GM12878 (cell line): Measurements from ENCODE around the gene NAALADL2. TPM values are rescaled to one million over a fixed set of nuclear protein-coding genes. Genes with fewer than 3 reads are reported as not detected.

Experiments used
- ATAC-seq: fragments of 200-7000 bp; cut with Tn5 transposase; 3 replicates; pipeline ENCODE4 v1.9.1; 2020; ENCODE audit warnings: mild to moderate bottlenecking, moderate library complexity
- BruUV-seq: library from RNA; stranded (reverse); fragments of 400-500 nt; replicated peaks from 2 replicates; lab custom pipeline; 2021; lab: Mats Ljungman, UMichigan
- CTCF ChIA-PET: fragments of 300-600 bp; sonication (Branson Sonifier 250); formaldehyde crosslinking; extraction: SDS; loops from one replicate; lab custom pipeline; 2021; ENCODE audit warnings: inconsistent platforms; lab: Yijun Ruan, JAX
- POLR2A ChIA-PET: fragments of 350-600 bp; formaldehyde crosslinking; extraction: SDS; loops from one replicate; lab custom pipeline; 2021; ENCODE audit warnings: inconsistent platforms; lab: Charles Lee
- RAD21 ChIA-PET: fragments of 300-600 bp; sonication (Branson Sonifier 250); formaldehyde crosslinking; loops from one replicate; lab custom pipeline; 2023; ENCODE audit warnings: antibody characterized with exemption; ENCODE audit not compliant: unreplicated experiment; lab: Charles Lee
- SMC1A ChIA-PET: fragments of 300-600 bp; sonication (Branson Sonifier 250); formaldehyde crosslinking; loops from one replicate; lab custom pipeline; 2023; ENCODE audit not compliant: unreplicated experiment, uncharacterized antibody; lab: Charles Lee
- DNase-seq: peaks from one replicate; pipeline ENCODE4 v3.0.0-alpha.2; 2011; ENCODE audit warnings: low read depth, low spot score
- FAIRE-seq: peaks from 3 replicates; lab custom pipeline; 2011; peaks lifted over from hg19 to GRCh38; lab: Jason Lieb, UNC
- H2AFZ ChIP-seq: 2 replicates; pipeline ENCODE4 v1.6.0; 2011; ENCODE audit warnings: low read depth, low read length, control low read depth; ENCODE audit not compliant: control insufficient read depth
- H3K27ac ChIP-seq: 2 replicates; pipeline ENCODE4 v1.5.1; 2011; ENCODE audit warnings: control low read depth; ENCODE audit not compliant: control insufficient read depth, insufficient read depth
- H3K27me3 ChIP-seq, 2 experiments: replicated peaks in 1 of 2; 2 replicates each; pipeline versions ENCODE4 v1.6.0 to v1.6.1; 2011; ENCODE audit warnings: low read length in 1 of 2; ENCODE audit not compliant: control insufficient read depth in 2 of 2, insufficient read depth in 2 of 2
- H3K36me3 ChIP-seq, 2 experiments: 2 replicates each; pipeline ENCODE4 v1.5.1; 2011; ENCODE audit warnings: low read length in 1 of 2; ENCODE audit not compliant: control insufficient read depth in 2 of 2, insufficient read depth in 2 of 2
- H3K4me1 ChIP-seq: 2 replicates; pipeline ENCODE4 v1.6.1; 2011; ENCODE audit warnings: mild to moderate bottlenecking, low read length, moderate library complexity, mixed read lengths; ENCODE audit not compliant: control insufficient read depth, insufficient read depth
- H3K4me2 ChIP-seq: 2 replicates; pipeline ENCODE4 v1.6.0; 2011; ENCODE audit warnings: control low read depth; ENCODE audit not compliant: control insufficient read depth, insufficient read depth
- H3K4me3 ChIP-seq: fragments of 200-600 bp; sonication (generic); 2 replicates; pipeline ENCODE4 v1.5.1; 2016
- H3K79me2 ChIP-seq: 2 replicates; pipeline ENCODE4 v1.6.0; 2011; ENCODE audit warnings: low read length; ENCODE audit not compliant: control insufficient read depth, insufficient read depth
- H3K9ac ChIP-seq: 2 replicates; pipeline ENCODE4 v1.8.0; 2011; ENCODE audit warnings: low read length, control low read depth, mixed read lengths; ENCODE audit not compliant: control insufficient read depth, insufficient read depth
- H3K9me3 ChIP-seq: replicated peaks from 3 replicates; pipeline ENCODE4 v1.5.1; 2011; ENCODE audit warnings: mild to moderate bottlenecking, low read length; ENCODE audit not compliant: control insufficient read depth, insufficient read depth
- H4K20me1 ChIP-seq: 2 replicates; pipeline ENCODE4 v1.6.0; 2011; ENCODE audit not compliant: control insufficient read depth, insufficient read depth
- ATF2 ChIP-seq: IDR thresholded peaks from 2 replicates; pipeline ENCODE4 v1.6.1; 2012; ENCODE audit warnings: low read length, inconsistent platforms
- BHLHE40 ChIP-seq, 2 experiments: fragments of 450-650 bp in 1 of 2; IDR thresholded peaks; 2 replicates each; pipeline ENCODE4 v1.6.1; 2011 to 2017; ENCODE audit warnings: low read depth in 2 of 2, borderline replicate concordance in 1 of 2, improper control_type of control experiment in 1 of 2, low read length in 1 of 2, mild to moderate bottlenecking in 1 of 2
- CREB1 ChIP-seq: IDR thresholded peaks from 2 replicates; pipeline ENCODE4 v1.6.1; 2012; ENCODE audit warnings: low read depth, mild to moderate bottlenecking, inconsistent platforms
- E2F8 ChIP-seq: fragments of 450-650 bp; IDR thresholded peaks from 2 replicates; pipeline ENCODE4 v1.6.1; 2018; ENCODE audit warnings: mild to moderate bottlenecking, low read depth, moderate library complexity; ENCODE audit not compliant: partially characterized antibody
- MYC ChIP-seq: IDR thresholded peaks from 2 replicates; pipeline ENCODE4 v1.6.1; 2011; ENCODE audit warnings: mild to moderate bottlenecking, low read length, moderate library complexity, inconsistent platforms; ENCODE audit not compliant: insufficient read depth, insufficient replicate concordance, insufficient read length, severe bottlenecking
- NR2C1 ChIP-seq: fragments of 450-650 bp; IDR thresholded peaks from 2 replicates; pipeline ENCODE4 v1.6.1; 2017; ENCODE audit warnings: antibody characterized with exemption, mild to moderate bottlenecking, moderate library complexity
- PKNOX1 ChIP-seq: fragments of 450-650 bp; IDR thresholded peaks from 2 replicates; pipeline ENCODE4 v1.6.1; 2016; ENCODE audit warnings: mild to moderate bottlenecking
- REST ChIP-seq: IDR thresholded peaks from 2 replicates; pipeline ENCODE4 v1.6.1; 2012; ENCODE audit warnings: mild to moderate bottlenecking, low read depth, low read length
- RFX5 ChIP-seq: IDR thresholded peaks from 2 replicates; pipeline ENCODE4 v1.6.1; 2011; ENCODE audit warnings: low read depth, low read length, improper control_type of control experiment
- SMAD1 ChIP-seq: fragments of 450-650 bp; IDR thresholded peaks from 2 replicates; pipeline ENCODE4 v1.6.1; 2018; ENCODE audit warnings: mild to moderate bottlenecking, low read depth; ENCODE audit not compliant: partially characterized antibody
- SUPT20H ChIP-seq: IDR thresholded peaks from 2 replicates; pipeline ENCODE4 v1.6.1; 2011; ENCODE audit warnings: low read depth, mild to moderate bottlenecking, low read length, moderate library complexity, borderline replicate concordance; ENCODE audit not compliant: control insufficient read depth
- WGBS: methylation state at CpG from one replicate; pipeline ENCODE4 v1.1.6; 2016; ENCODE audit warnings: low lambda C conversion rate; ENCODE audit not compliant: insufficient replicate concordance, insufficient coverage; ENCODE audit errors: missing lambda C conversion rate; 5-methylcytosine and 5-hydroxymethylcytosine counted together
- in situ Hi-C: fragments of 300-500 bp; cut with MboI; formaldehyde crosslinking; loops from 9 replicates; pipeline ENCODE4 v1.14.3; 2018; ENCODE audit warnings: mixed read lengths
- intact Hi-C: fragments of 100-400 bp; cut with micrococcal nuclease; formaldehyde crosslinking; loops from one replicate; pipeline ENCODE4 v1.14.2; 2022; ENCODE audit not compliant: unreplicated experiment
- polyA plus RNA-seq, 11 experiments: library from polyadenylated mRNA; depleted of rRNA in 4 of 11; unstranded in 6 of 11; stranded (reverse) in 5 of 11; fragments of >200 nt; fragmentation: Nextera tagmentation in 4 of 11; fragmentation: Illumina TruSeq in 1 of 11; extraction: Ambion mirVana in 4 of 11; extraction: Trizol in 1 of 11; gene quantifications; 1 replicate in 1 of 11; 2 replicates in 10 of 11; pipeline versions ENCODE4 v1.2.1 to v1.2.3, GENCODE V29; 2011 to 2016; ENCODE audit warnings: inconsistent platforms in 2 of 11, missing spikeins in 2 of 11, low read depth in 1 of 11
- total RNA-seq, 4 experiments: library from RNA; depleted of rRNA in 3 of 4; stranded (reverse); fragments of >200 nt in 3 of 4; fragmentation: Illumina TruSeq in 1 of 4; extraction: Trizol in 1 of 4; gene quantifications; 2 replicates each; pipeline versions ENCODE4 v1.2.1 to v1.2.3, GENCODE V29; 2013 to 2021

NAALADL2 gene
- total and polyA plus RNA-seq, 10 of the 15 experiments (the other 5 are each of a cell fraction or from before 2014, with no cell fraction given), result 0.06 to 10.8 (median 0.46) TPM

GRCh38 chr3:175326041-175326440 lies 466.9 kb downstream of the NAALADL2 start:
- intact Hi-C loops (no loop called here), in situ Hi-C loops (no loop called here)
- no peaks in the 10 kb centered on the region for H4K20me1 ChIP-seq
- ATAC-seq (peak; percentile 61), DNase-seq (no peak), FAIRE-seq (no peak)
- H3K9ac ChIP-seq, result no peak overlapping the region
- H3K4me1 ChIP-seq, result no peaks in the 10 kb centered on the region
- RAD21 ChIA-PET, result interaction anchor here (0.8 to 1.6 kb wide), 2 partner anchors 32 to 39 kb away, joined by 3 to 7 read pairs; no protein-coding TSS in a partner anchor
- H3K9me3 ChIP-seq, result no peaks in the 10 kb centered on the region
- 5% methylated on average over 4 of the region's 4 CpGs for WGBS
- SMC1A ChIA-PET, result interaction anchor here (1.0 to 5.7 kb wide), 11 partner anchors 10 to 56 kb away, joined by 3 to 34 read pairs (median 5); no protein-coding TSS in a partner anchor
- no peaks in the 10 kb centered on the region for H3K27me3 ChIP-seq
- CTCF ChIA-PET, result interaction anchor here (0.8 to 1.6 kb wide), 7 partner anchors 14 to 159 kb away, joined by 3 to 4 read pairs (median 3); no protein-coding TSS in a partner anchor
- H2AFZ ChIP-seq, result no peak overlapping the region
- H3K79me2 ChIP-seq, result no peaks in the 10 kb centered on the region
- no peak overlapping the region for H3K4me2 ChIP-seq
- BruUV-seq, result no TSS peak
- no peak overlapping the region for H3K4me3 ChIP-seq
- POLR2A ChIA-PET, result interaction anchor here (1.2 kb wide), 2 partner anchors 22 to 52 kb away, joined by 3 to 7 read pairs; no protein-coding TSS in a partner anchor
- H3K27ac ChIP-seq, result no peak overlapping the region
- no peaks in the 10 kb centered on the region for H3K36me3 ChIP-seq
- TF ChIP-seq CREB1, result no peak
- TF ChIP-seq PKNOX1, result no peak
- no peak for TF ChIP-seq BHLHE40 (IDR thresholded peaks at IDR 0.05; ENCODE audit: borderline replicate concordance in 1 of 2, low read depth in 2 of 2, low read length in 1 of 2)
- no peak for TF ChIP-seq MYC
- TF ChIP-seq SUPT20H, result no peak
- TF ChIP-seq ATF2, result no peak
- no peak for TF ChIP-seq REST
- TF ChIP-seq E2F8, result no peak
- no peak for TF ChIP-seq SMAD1
- TF ChIP-seq NR2C1, result no peak
- no peak for TF ChIP-seq RFX5
